Measurements from ENCODE around the gene DENND10. TPM values are rescaled to one million over a fixed set of nuclear protein-coding genes. Genes with fewer than 3 reads are reported as not detected.

Gene DENND10
- total RNA-seq, 1 experiment from 2014 or later, result 60.6 TPM

- Mint-ChIP-seq H3K4me1 (peaks cover 19% of the 10 kb centered on the region), H3K36me3 (peaks cover 15% of the 10 kb centered on the region), H3K9me3 (no peaks in the 10 kb centered on the region), H3K27ac (no peak overlapping the region), H3K4me3 (no peak overlapping the region), H3K27me3 (ENCODE audit: low read depth) (no peaks in the 10 kb centered on the region)
- DNase-seq (ENCODE audit: low spot score) (no peak), ATAC-seq (no peak)
- POLR2A ChIA-PET, result no interaction called here
- TF ChIP-seq ZNF121 (CRISPR knock-in tag; IDR thresholded peaks at IDR 0.05) (peak; percentile 25; the same call in 1 of the 2 replicates), MXD4 (CRISPR knock-in tag; IDR thresholded peaks at IDR 0.05; ENCODE audit: borderline replicate concordance) (no peak)
- CTCF ChIA-PET, result no interaction called here
These were observed 58.7 kb downstream of the DENND10 start for GRCh38 chr10:119162452-119163092.

DNA sequence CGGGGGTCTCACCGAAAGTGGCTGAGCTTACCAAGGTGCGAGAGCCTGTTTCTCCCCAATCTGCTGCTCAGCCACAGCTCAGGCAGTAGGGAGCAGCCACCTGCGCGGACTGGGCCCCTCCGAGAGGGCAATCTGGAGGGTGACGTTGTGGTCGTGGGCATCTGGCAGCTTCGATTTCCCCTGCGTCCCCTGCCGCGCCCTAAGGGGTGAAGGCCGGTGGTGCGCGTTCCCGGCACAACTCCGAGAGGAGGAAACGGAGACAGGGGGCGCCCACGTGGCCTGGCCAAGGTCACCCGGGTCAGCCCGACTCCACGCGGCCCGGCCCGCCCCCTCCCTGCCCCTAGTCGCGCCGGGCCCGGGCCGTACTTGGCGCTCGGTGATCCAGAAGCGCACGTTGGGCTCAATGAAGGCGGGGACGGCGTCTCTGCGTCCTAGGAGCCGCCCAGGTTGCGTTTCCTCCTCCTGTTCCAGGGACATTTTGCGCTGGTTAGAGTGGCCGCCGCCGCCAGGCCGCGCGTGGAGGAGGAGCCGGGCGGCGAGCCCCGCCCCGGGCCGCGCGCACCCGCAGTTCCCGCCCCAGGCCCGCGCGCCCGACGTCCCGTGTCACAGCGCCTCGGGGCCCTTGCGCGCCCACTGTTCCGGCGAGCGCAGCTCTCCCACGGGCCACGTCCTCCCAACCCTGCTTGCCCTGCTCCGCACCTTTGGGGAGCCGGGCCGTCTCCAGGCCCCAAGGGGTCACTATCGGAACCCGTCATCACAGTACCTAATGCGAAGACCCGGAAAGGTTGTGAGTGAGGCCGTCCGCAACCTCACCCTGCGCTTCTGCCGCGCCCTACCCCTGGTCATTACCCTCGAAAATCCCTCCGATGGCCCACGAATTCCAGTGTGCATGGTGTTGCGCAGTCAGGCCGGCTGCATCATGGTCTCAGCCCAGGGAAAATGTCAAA, 61.5 kb downstream of the DENND10 start, which contains the start of gene SFXN4:
Gene SFXN4 (minus strand): TSS at position 544 of the 947 bp plus-strand sequence. CDS start 67 bp downstream, at position 477.
- H3K36me3 Mint-ChIP-seq, result peaks cover 26% of the 10 kb centered on the region
- ChIA-PET CTCF (interaction anchor here (0.8 to 2.7 kb wide), 6 partner anchors 26 to 324 kb away, joined by 3 to 13 read pairs (median 5); partner anchors contain the start of gene GRK5), POLR2A (interaction anchor here (1.0 kb wide), 1 partner anchor 41 kb away, joined by 4 read pairs; no protein-coding TSS in a partner anchor)
- peak within 1 kb of the TSS; percentile 85 for H3K4me3 Mint-ChIP-seq
- ATAC-seq (peak; percentile 66), DNase-seq (ENCODE audit: low spot score) (peak; percentile 62)
- H3K4me1 Mint-ChIP-seq, result peaks cover 19% of the 10 kb centered on the region
- H3K27ac Mint-ChIP-seq, result peak within 1 kb of the TSS; percentile 78; the same call in 1 of the 2 replicates
- no peaks in the 10 kb centered on the region for H3K27me3 Mint-ChIP-seq (ENCODE audit: low read depth)
- no peaks in the 10 kb centered on the region for H3K9me3 Mint-ChIP-seq
- TF ChIP-seq ZNF281 (CRISPR knock-in tag; IDR thresholded peaks at IDR 0.05) (no peak), GRHL2 (CRISPR knock-in tag; IDR thresholded peaks at IDR 0.05; ENCODE audit: insufficient replicate concordance, severe bottlenecking) (no peak), KAT7 (CRISPR knock-in tag; IDR thresholded peaks at IDR 0.05; ENCODE audit: borderline replicate concordance) (peak; percentile 31; the same call in 1 of the 2 replicates), SP1 (CRISPR knock-in tag; conservative IDR thresholded peaks at IDR 0.05) (peak; percentile 80), ETV6 (CRISPR knock-in tag; IDR thresholded peaks at IDR 0.05) (0 out of 2 replicates have a peak, but pooled peaks have one; percentile 26), ZBTB21 (CRISPR knock-in tag; IDR thresholded peaks at IDR 0.05; ENCODE audit: borderline replicate concordance) (no peak), NR3C1 (CRISPR knock-in tag; conservative IDR thresholded peaks at IDR 0.05; ENCODE audit: low read depth) (no peak), SOX15 (CRISPR knock-in tag; IDR thresholded peaks at IDR 0.05) (no peak), ZNF138 (CRISPR knock-in tag; conservative IDR thresholded peaks at IDR 0.05) (no peak), ZNF425 (CRISPR knock-in tag; conservative IDR thresholded peaks at IDR 0.05) (no peak), HMGXB4 (CRISPR knock-in tag; IDR thresholded peaks at IDR 0.05) (peak; percentile 73; the same call in 1 of the 2 replicates), CREB1 (CRISPR knock-in tag; IDR thresholded peaks at IDR 0.05) (no peak), PRRX2 (CRISPR knock-in tag; IDR thresholded peaks at IDR 0.05) (no peak), AR (CRISPR knock-in tag; IDR thresholded peaks at IDR 0.05) (no peak)
- TF ChIP-seq, protein P1, sequence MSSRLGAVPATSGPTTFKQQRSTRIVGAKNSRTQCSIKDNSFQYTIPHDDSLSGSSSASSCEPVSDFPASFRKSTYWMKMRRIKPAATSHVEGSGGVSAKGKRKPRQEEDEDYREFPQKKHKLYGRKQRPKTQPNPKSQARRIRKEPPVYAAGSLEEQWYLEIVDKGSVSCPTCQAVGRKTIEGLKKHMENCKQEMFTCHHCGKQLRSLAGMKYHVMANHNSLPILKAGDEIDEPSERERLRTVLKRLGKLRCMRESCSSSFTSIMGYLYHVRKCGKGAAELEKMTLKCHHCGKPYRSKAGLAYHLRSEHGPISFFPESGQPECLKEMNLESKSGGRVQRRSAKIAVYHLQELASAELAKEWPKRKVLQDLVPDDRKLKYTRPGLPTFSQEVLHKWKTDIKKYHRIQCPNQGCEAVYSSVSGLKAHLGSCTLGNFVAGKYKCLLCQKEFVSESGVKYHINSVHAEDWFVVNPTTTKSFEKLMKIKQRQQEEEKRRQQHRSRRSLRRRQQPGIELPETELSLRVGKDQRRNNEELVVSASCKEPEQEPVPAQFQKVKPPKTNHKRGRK (CRISPR knock-in tag; IDR thresholded peaks at IDR 0.05; ENCODE audit: borderline replicate concordance), result no peak
- TF ChIP-seq, protein P2, sequence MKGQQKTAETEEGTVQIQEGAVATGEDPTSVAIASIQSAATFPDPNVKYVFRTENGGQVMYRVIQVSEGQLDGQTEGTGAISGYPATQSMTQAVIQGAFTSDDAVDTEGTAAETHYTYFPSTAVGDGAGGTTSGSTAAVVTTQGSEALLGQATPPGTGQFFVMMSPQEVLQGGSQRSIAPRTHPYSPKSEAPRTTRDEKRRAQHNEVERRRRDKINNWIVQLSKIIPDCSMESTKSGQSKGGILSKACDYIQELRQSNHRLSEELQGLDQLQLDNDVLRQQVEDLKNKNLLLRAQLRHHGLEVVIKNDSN (CRISPR knock-in tag; IDR thresholded peaks at IDR 0.05), result peak; percentile 79
- TF ChIP-seq, protein P3, sequence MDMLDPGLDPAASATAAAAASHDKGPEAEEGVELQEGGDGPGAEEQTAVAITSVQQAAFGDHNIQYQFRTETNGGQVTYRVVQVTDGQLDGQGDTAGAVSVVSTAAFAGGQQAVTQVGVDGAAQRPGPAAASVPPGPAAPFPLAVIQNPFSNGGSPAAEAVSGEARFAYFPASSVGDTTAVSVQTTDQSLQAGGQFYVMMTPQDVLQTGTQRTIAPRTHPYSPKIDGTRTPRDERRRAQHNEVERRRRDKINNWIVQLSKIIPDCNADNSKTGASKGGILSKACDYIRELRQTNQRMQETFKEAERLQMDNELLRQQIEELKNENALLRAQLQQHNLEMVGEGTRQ (CRISPR knock-in tag; IDR thresholded peaks at IDR 0.05), result peak; percentile 82
